K562 (cell line): ENCODE measurements around the gene TFEB. TPM values are rescaled to one million over a fixed set of nuclear protein-coding genes. Genes with fewer than 3 reads are reported as not detected.

ENCODE experiments used
- ATAC-seq: fragments of 200-7000 bp; cut with Tn5 transposase; 3 replicates; pipeline ENCODE4 v1.9.1; 2020; ENCODE audit warnings: moderate library complexity
- BruUV-seq: library from RNA; stranded (reverse); fragments of 400-500 nt; replicated peaks from 2 replicates; lab custom pipeline; 2021; lab: Mats Ljungman, UMichigan
- CTCF ChIA-PET: fragments of 300-600 bp; formaldehyde crosslinking; extraction: SDS; loops from one replicate; lab custom pipeline; 2021; ENCODE audit warnings: low intra/inter-chr PET ratio; lab: Yijun Ruan, JAX
- POLR2A ChIA-PET: fragments of 300-600, 350-650 bp; sonication (Branson Sonifier 250); formaldehyde crosslinking; extraction: SDS; loops from one replicate; lab custom pipeline; 2021; ENCODE audit warnings: antibody characterized with exemption, inconsistent platforms; lab: Yijun Ruan, JAX
- DNase-seq, 4 experiments: peaks; one replicate each; pipeline versions ENCODE4 v3.0.0 to v3.0.0-alpha.2; 2011 to 2018; ENCODE audit warnings: low spot score in 3 of 4, mixed read lengths in 3 of 4; ENCODE audit errors: extremely low read depth in 1 of 4
- FAIRE-seq: peaks from 2 replicates; lab custom pipeline; 2011; peaks lifted over from hg19 to GRCh38; lab: Jason Lieb, UNC
- H2AFZ ChIP-seq: 2 replicates; pipeline ENCODE4 v1.6.0; 2011; ENCODE audit warnings: low read depth, low read length, control low read depth, inconsistent platforms
- H3K27ac ChIP-seq: fragments of 200-600 bp; 3 replicates; pipeline ENCODE4 v1.8.0; 2011; ENCODE audit warnings: low read depth, mild to moderate bottlenecking, control low read depth, inconsistent platforms, low read length, moderate library complexity, mixed read lengths; ENCODE audit errors: extremely low read depth
- H3K27me3 ChIP-seq, 2 experiments: fragments of 300-600 bp in 1 of 2; 2 replicates in 1 of 2; 3 replicates in 1 of 2; pipeline versions ENCODE4 v1.6.0 to v1.8.0; 2011; ENCODE audit warnings: inconsistent platforms in 2 of 2, low read length in 2 of 2, mild to moderate bottlenecking in 1 of 2, mixed read lengths in 1 of 2, moderate library complexity in 1 of 2; ENCODE audit not compliant: control insufficient read depth in 2 of 2, insufficient read depth in 2 of 2
- H3K36me3 ChIP-seq: fragments of 300-600 bp; 3 replicates; pipeline ENCODE4 v1.8.0; 2011; ENCODE audit warnings: mild to moderate bottlenecking, low read length, inconsistent platforms; ENCODE audit not compliant: control insufficient read depth, insufficient read depth
- H3K4me1 ChIP-seq, 2 experiments: fragments of 200-600 bp in 1 of 2; replicated peaks in 1 of 2; 2 replicates in 1 of 2; 3 replicates in 1 of 2; pipeline versions ENCODE4 v1.5.1 to v1.8.0; 2011; ENCODE audit warnings: inconsistent platforms in 2 of 2, low read length in 2 of 2, mild to moderate bottlenecking in 1 of 2, mixed read lengths in 1 of 2, moderate library complexity in 1 of 2; ENCODE audit not compliant: control insufficient read depth in 2 of 2, insufficient read depth in 2 of 2
- H3K4me2 ChIP-seq: 2 replicates; pipeline ENCODE4 v1.6.1; 2011; ENCODE audit warnings: low read length, control low read depth, inconsistent platforms, mixed read lengths; ENCODE audit not compliant: insufficient read depth
- H3K4me3 ChIP-seq: fragments of 200-600 bp; sonication (generic), shearing (Covaris generic); 2 replicates; pipeline ENCODE4 v1.5.1; 2016; ENCODE audit warnings: control low read depth, inconsistent platforms
- H3K79me2 ChIP-seq: fragments of 200-600 bp; 3 replicates; pipeline ENCODE4 v1.8.0; 2011; ENCODE audit warnings: low read length, inconsistent platforms; ENCODE audit not compliant: control insufficient read depth, insufficient read depth
- H3K9ac ChIP-seq, 2 experiments: 2 replicates each; pipeline versions ENCODE4 v1.6.0 to v1.6.1; 2011; ENCODE audit warnings: low read depth in 2 of 2, low read length in 2 of 2, control low read depth in 1 of 2, inconsistent platforms in 1 of 2, mild to moderate bottlenecking in 1 of 2, mixed read lengths in 1 of 2; ENCODE audit not compliant: insufficient read depth in 1 of 2
- H3K9me1 ChIP-seq: one replicate; pipeline ENCODE4 v1.6.0; 2011; ENCODE audit warnings: inconsistent platforms, mild to moderate bottlenecking, low read length, moderate library complexity; ENCODE audit not compliant: control insufficient read depth, insufficient read depth
- H3K9me3 ChIP-seq: replicated peaks from 2 replicates; pipeline ENCODE4 v1.5.1; 2011; ENCODE audit warnings: low read depth, low read length, inconsistent platforms; ENCODE audit not compliant: control insufficient read depth, insufficient read depth
- H4K20me1 ChIP-seq: replicated peaks from 2 replicates; pipeline ENCODE4 v1.6.1; 2011; ENCODE audit warnings: low read length, inconsistent platforms, mixed read lengths; ENCODE audit not compliant: control insufficient read depth, insufficient read depth
- HMGN3 ChIP-seq: IDR thresholded peaks from 2 replicates; pipeline ENCODE4 v1.6.1; 2011; ENCODE audit warnings: borderline replicate concordance, low read depth, mild to moderate bottlenecking, mixed read lengths, low read length; ENCODE audit not compliant: insufficient read length; ENCODE audit errors: extremely low read depth
- WGBS: fragments of 100-300 bp; shearing (Covaris generic); methylation state at CpG from one replicate; pipeline ENCODE4 v1.1.6; 2016; ENCODE audit warnings: low coverage, mixed read lengths; ENCODE audit not compliant: insufficient coverage; ENCODE audit errors: missing lambda C conversion rate; 5-methylcytosine and 5-hydroxymethylcytosine counted together
- in situ Hi-C: fragments of 300-500 bp; cut with MboI; formaldehyde crosslinking; loops from 4 replicates; pipeline ENCODE4 v1.15.0; 2018; ENCODE audit warnings: inconsistent platforms, mixed read lengths
- intact Hi-C: fragments of 100-400 bp; cut with micrococcal nuclease; formaldehyde crosslinking; loops from 2 replicates; pipeline ENCODE4 v1.14.2; 2022
- polyA plus RNA-seq, 8 experiments: library from polyadenylated mRNA; depleted of rRNA in 4 of 8; stranded (reverse) in 5 of 8; unstranded in 3 of 8; fragments of >200 nt; fragmentation: Nextera tagmentation in 2 of 8; fragmentation: Illumina TruSeq in 1 of 8; extraction: Ambion mirVana in 2 of 8; extraction: Trizol in 1 of 8; gene quantifications; 2 replicates each; pipeline versions ENCODE4 v1.2.1 to v1.2.3, GENCODE V29; 2011 to 2014; ENCODE audit warnings: inconsistent platforms in 1 of 8, missing spikeins in 1 of 8
- total RNA-seq, 7 experiments: library from RNA; depleted of rRNA in 6 of 7; stranded (reverse); fragments of >200 nt in 6 of 7; fragmentation: Illumina TruSeq in 2 of 7; extraction: Trizol in 2 of 7; gene quantifications; 2 replicates each; pipeline versions ENCODE4 v1.2.1 to v1.2.3, GENCODE V29; 2011 to 2021; ENCODE audit warnings: low replicate concordance in 1 of 7

TFEB gene
- total and polyA plus RNA-seq, 9 of the 15 experiments (the other 6 are each of a cell fraction or from before 2014, with no cell fraction given): 0.04 to 4.7 (median 2.0) TPM

GRCh38 chr6:41685641-41686380 is 49.6 kb downstream of the TFEB start:
- in situ Hi-C loops: no loop called here

More at GRCh38 chr6:41685641-41686380, 49.6 kb downstream of the TFEB start:
- WGBS: 8% methylated on average over 7 of the region's 7 CpGs
- no peak overlapping the region for H3K4me2 ChIP-seq
- peaks cover 8% of the 10 kb centered on the region; the same call in 1 of the 2 replicates for H4K20me1 ChIP-seq
- H3K9me3 ChIP-seq: no peaks in the 10 kb centered on the region
- peaks cover 2 to 24% of the 10 kb centered on the region in 2 experiments; a peak in 2 of 5 replicates for H3K27me3 ChIP-seq
- no peaks in the 10 kb centered on the region for H3K9me1 ChIP-seq
- intact Hi-C loops: no loop called here
- FAIRE-seq: no peak
- H3K27ac ChIP-seq: no peak overlapping the region
- CTCF ChIA-PET: interaction anchor here (1.4 kb wide), 1 partner anchor 223 kb away, joined by 5 read pairs; no protein-coding TSS in a partner anchor
- H3K79me2 ChIP-seq: no peaks in the 10 kb centered on the region
- no peak for DNase-seq
- no peak for TF ChIP-seq HMGN3
- H3K36me3 ChIP-seq: no peaks in the 10 kb centered on the region
- H3K9ac ChIP-seq: no peak overlapping the region
- BruUV-seq: no TSS peak
- no peak for ATAC-seq
- POLR2A ChIA-PET: interaction anchor here (0.5 to 1.5 kb wide), 5 partner anchors 8 to 83 kb away, joined by 3 to 4 read pairs (median 3); no protein-coding TSS in a partner anchor
- peaks cover 0 to 16% of the 10 kb centered on the region in 2 experiments; a peak in 2 of 5 replicates for H3K4me1 ChIP-seq
- H2AFZ ChIP-seq: no peak overlapping the region
- H3K4me3 ChIP-seq: no peak overlapping the region
